GM18909 (cell line): Measurements from ENCODE around the gene IL12B.
"Not testable (repeated sequence)": the region's sequence is repeated elsewhere in the genome, so short reads cannot be mapped to it uniquely, and the experiment has no call there.

Experiments
- ATAC-seq: cut with Tn5 transposase; IDR thresholded peaks from one replicate; pipeline ENCODE4 v1.9.1; 2021; ENCODE audit warnings: mild to moderate bottlenecking; ENCODE audit not compliant: unreplicated experiment, poor library complexity

The IL12B gene

DNA sequence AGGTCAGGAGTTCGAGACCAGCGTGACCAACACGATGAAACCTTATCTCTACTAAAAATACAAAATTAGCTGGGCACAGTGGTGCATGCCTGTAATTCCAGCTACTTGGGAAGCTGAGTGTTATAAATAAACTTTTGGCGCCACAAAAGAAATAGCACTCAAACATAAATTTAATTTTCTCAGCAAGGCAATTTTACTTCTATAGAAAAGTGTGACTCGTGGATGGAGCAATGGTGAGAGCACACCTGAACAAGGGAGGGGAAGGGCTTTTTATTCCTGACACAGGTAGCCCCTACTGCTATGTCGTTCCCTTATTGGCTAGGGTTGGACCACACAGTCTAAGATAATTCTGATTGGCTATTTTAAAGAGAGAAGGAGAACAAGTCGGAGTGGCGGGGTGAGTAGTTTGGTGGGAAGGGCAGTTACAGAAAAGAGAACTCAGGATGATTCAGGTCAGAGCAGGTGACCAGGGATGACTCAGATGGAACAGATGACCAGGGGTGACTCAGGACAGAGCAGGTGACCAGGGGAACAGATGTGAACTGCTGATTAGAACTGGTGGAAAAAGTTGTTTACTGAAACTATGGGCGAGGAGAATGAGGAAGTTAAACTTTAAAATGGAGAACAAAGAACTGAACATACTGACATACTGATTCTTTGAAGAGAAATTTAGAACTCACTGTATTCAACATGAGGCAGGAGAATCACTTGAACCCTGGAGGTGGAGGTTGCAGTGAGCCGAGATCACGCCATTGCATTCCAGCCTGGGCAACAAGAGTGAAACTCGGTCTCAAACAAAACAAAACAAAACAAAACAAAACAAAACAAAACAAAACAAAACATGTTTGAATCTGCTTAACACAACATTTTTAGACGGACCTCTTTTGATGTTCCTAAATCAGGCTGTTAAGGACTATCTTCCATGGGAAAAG lies 28.1 kb downstream of the IL12B start:
- ATAC-seq: not testable (repeated sequence)

- ATAC-seq: no peak
Observed at GRCh38 chr5:159301466-159301865, 28.8 kb downstream of the IL12B start.

DNA sequence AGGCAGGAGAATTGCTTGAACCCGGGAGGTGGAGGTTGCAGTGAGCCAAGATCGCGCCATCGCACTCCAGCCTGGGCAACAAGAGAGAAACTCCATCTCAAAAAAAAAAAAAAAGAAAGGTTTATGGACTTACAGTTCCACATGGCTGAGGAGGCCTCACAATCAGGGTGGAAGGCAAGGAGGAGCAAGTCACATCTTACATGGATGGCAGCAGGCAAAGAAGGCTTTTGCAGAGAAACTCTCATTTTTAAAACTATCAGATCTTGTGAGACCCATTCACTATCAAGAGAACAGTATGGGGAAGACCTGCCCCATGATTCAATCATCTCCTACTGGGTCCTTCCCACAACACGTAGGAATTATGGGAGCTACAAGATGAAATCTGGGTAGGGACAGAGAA lies 33.0 kb downstream of the IL12B start:
- not testable (repeated sequence) for ATAC-seq

GRCh38 chr5:159294921-159295320 lies 35.4 kb downstream of the IL12B start:
- no peak for ATAC-seq

- ATAC-seq: no peak
Observed at GRCh38 chr5:159290741-159291140, 39.5 kb downstream of the IL12B start.

- no peak for ATAC-seq
Observed at GRCh38 chr5:159286420-159287035, 43.8 kb downstream of the IL12B start.

- ATAC-seq: no peak
Observed at GRCh38 chr5:159274676-159275075, 55.6 kb downstream of the IL12B start.

GRCh38 chr5:159273923-159274322 lies 56.4 kb downstream of the IL12B start:
- ATAC-seq: no peak

DNA sequence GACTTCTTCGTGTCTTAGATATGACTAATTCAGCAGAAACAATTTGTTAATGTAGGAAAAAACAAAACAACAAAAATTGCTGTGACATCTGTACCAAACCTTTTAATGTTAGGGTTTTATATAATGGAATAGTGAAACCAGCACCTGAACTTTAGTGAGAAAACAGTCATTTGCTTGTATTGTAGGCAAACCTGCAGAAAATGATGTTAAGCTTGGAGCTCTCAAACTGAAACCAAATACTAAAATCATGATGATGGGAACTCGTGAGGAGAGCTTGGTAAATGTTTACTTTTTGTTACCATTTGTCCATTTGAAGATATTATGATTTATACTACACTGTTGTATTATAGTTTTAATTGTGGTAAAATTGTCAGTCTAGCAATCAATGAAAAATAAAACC lies 60.6 kb downstream of the IL12B start:
- ATAC-seq: no peak

DNA sequence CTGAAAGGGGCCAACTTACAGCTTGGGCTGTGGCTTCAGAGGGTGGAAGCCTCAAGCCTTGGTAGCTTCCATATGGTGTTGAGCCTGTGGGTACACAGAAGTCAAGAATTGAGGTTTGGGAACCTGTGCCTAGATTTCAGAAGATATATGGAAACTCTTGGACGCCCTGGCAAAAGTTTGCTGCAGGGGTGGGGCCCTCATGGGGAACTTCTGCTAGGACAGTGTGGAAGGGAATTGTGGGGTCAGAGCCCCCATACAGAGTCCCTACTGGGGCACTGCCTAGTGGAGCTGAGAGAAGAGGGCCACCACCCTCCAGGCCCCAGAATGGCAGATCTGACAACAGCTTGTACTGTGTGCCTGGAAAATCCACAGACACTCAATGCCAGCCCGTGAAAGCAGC lies 63.5 kb downstream of the IL12B start:
- ATAC-seq: not testable (repeated sequence)
